GM12891 (cell line): Measurements from ENCODE around the gene RGS7.
"Not testable (repeated sequence)": the region's sequence is repeated elsewhere in the genome, so short reads cannot be mapped to it uniquely, and the experiment has no call there.

ENCODE experiments used
- DNase-seq: peaks from one replicate; pipeline ENCODE4 v3.0.0; 2011; ENCODE audit warnings: low spot score; ENCODE audit not compliant: insufficient read length
- FAIRE-seq: peaks from 2 replicates; lab custom pipeline; 2011; peaks lifted over from hg19 to GRCh38; lab: Jason Lieb, UNC
- PAX5 ChIP-seq: IDR thresholded peaks from 2 replicates; pipeline ENCODE4 v1.6.1; 2011; ENCODE audit warnings: low read length, moderate library complexity, mild to moderate bottlenecking; ENCODE audit not compliant: insufficient read depth, severe bottlenecking
- POLR2A ChIP-seq: IDR thresholded peaks from 2 replicates; pipeline ENCODE4 v1.6.1; 2011; ENCODE audit warnings: low read depth, low read length, control low read depth
- POLR2AphosphoS5 ChIP-seq: IDR thresholded peaks from 2 replicates; pipeline ENCODE4 v1.6.1; 2011; ENCODE audit warnings: low read depth, low read length, control low read depth
- POU2F2 ChIP-seq: IDR thresholded peaks from 2 replicates; pipeline ENCODE4 v1.6.1; 2011; ENCODE audit warnings: low read depth, mild to moderate bottlenecking, control low read depth, low read length, moderate library complexity
- SPI1 ChIP-seq: IDR thresholded peaks from 2 replicates; pipeline ENCODE4 v1.6.1; 2011; ENCODE audit warnings: low read depth, low read length, control low read depth
- TAF1 ChIP-seq: IDR thresholded peaks from 2 replicates; pipeline ENCODE4 v1.6.1; 2011; ENCODE audit warnings: low read depth, low read length, control low read depth

The RGS7 gene

GRCh38 chr1:241311056-241311746, 45.8 kb downstream of the RGS7 start:
- DNase-seq (no peak), FAIRE-seq (no peak)
- TF ChIP-seq POU2F2 = no peak
- TF ChIP-seq TAF1 = no peak
- TF ChIP-seq POLR2A = no peak
- no peak for TF ChIP-seq POLR2AphosphoS5
- no peak for TF ChIP-seq SPI1
- no peak for TF ChIP-seq PAX5

GRCh38 chr1:241310451-241310850, 46.6 kb downstream of the RGS7 start:
- FAIRE-seq = peak; percentile 9
- no peak for TF ChIP-seq TAF1
- no peak for TF ChIP-seq SPI1
- TF ChIP-seq POLR2A = no peak
- no peak for TF ChIP-seq POLR2AphosphoS5
- TF ChIP-seq POU2F2 = no peak
- TF ChIP-seq PAX5 = no peak
- no peak for DNase-seq

- DNase-seq (no peak), FAIRE-seq (no peak)
- no peak for TF ChIP-seq POLR2AphosphoS5
- no peak for TF ChIP-seq SPI1
- no peak for TF ChIP-seq POLR2A
- TF ChIP-seq PAX5 = no peak
- no peak for TF ChIP-seq TAF1
- TF ChIP-seq POU2F2 = no peak
Observed at GRCh38 chr1:241309651-241310050, 47.4 kb downstream of the RGS7 start.

- FAIRE-seq (no peak), DNase-seq (no peak)
- TF ChIP-seq SPI1 (no peak), PAX5 (no peak), POU2F2 (no peak), POLR2AphosphoS5 (no peak), TAF1 (no peak), POLR2A (no peak)
Observed at GRCh38 chr1:241308471-241308870, 48.5 kb downstream of the RGS7 start.

GRCh38 chr1:241308011-241308410, 49.0 kb downstream of the RGS7 start:
- FAIRE-seq = no peak
- DNase-seq = no peak
- TF ChIP-seq PAX5 (no peak), POLR2AphosphoS5 (no peak), SPI1 (no peak)

- no peak for TF ChIP-seq POLR2AphosphoS5
- no peak for TF ChIP-seq PAX5
- no peak for TF ChIP-seq POLR2A
- TF ChIP-seq SPI1 = no peak
- no peak for TF ChIP-seq POU2F2
- TF ChIP-seq TAF1 = no peak
- DNase-seq (no peak), FAIRE-seq (peak; percentile 13)
Observed at GRCh38 chr1:241306125-241306790, 50.7 kb downstream of the RGS7 start.

GRCh38 chr1:241302024-241302423, 55.0 kb downstream of the RGS7 start:
- not testable (repeated sequence) for FAIRE-seq, DNase-seq

- DNase-seq (no peak), FAIRE-seq (no peak)
- TF ChIP-seq PAX5 (no peak), POU2F2 (no peak), POLR2AphosphoS5 (no peak), POLR2A (no peak), TAF1 (no peak), SPI1 (no peak)
Observed at GRCh38 chr1:241299347-241299746, 57.7 kb downstream of the RGS7 start.

- TF ChIP-seq POU2F2 = no peak
- no peak for TF ChIP-seq PAX5
- TF ChIP-seq POLR2A = no peak
- TF ChIP-seq POLR2AphosphoS5 = no peak
- TF ChIP-seq TAF1 = no peak
- no peak for TF ChIP-seq SPI1
- no peak for FAIRE-seq
- DNase-seq = no peak
Observed at GRCh38 chr1:241292973-241293372, 64.0 kb downstream of the RGS7 start.

- DNase-seq, FAIRE-seq: not testable (repeated sequence)
Observed at GRCh38 chr1:241291548-241291947, 65.5 kb downstream of the RGS7 start.
